CD4-positive, alpha-beta T cell treated with Interleukin-1 beta for 1 hour (primary cell): ENCODE results near the gene TXNDC12.
"Not testable (repeated sequence)": the region's sequence is repeated elsewhere in the genome, so short reads cannot be mapped to it uniquely, and the experiment has no call there.

Experiments
- DNase-seq, 2 donors: peaks; one replicate each; pipeline ENCODE4 v3.0.0-alpha.2; 2020 to 2022

The TXNDC12 gene

GRCh38 chr1:52055066-52055865 is at the start of gene TXNDC12:
TSS of gene TXNDC12 (minus strand) at chr1:52055191. CDS start at chr1:52055096, 95 bp downstream.
- DNase-seq, result peak; percentile 61 to 64

GRCh38 chr1:52102336-52103013 is 47.5 kb upstream of the TXNDC12 start:
- no peak for DNase-seq

GRCh38 chr1:52098139-52098871 is 43.3 kb upstream of the TXNDC12 start:
- no peak for DNase-seq

GRCh38 chr1:52096216-52096615 is 41.2 kb upstream of the TXNDC12 start:
- no peak for DNase-seq

- not testable (repeated sequence) for DNase-seq
These were observed 39.3 kb upstream of the TXNDC12 start for GRCh38 chr1:52094300-52094699.

GRCh38 chr1:52087892-52088291 is 32.9 kb upstream of the TXNDC12 start:
- not testable (repeated sequence) for DNase-seq

- DNase-seq, result no peak
These were observed 25.0 kb upstream of the TXNDC12 start for GRCh38 chr1:52080014-52080415.

GRCh38 chr1:52077277-52077676 is 22.3 kb upstream of the TXNDC12 start:
- not testable (repeated sequence) for DNase-seq

- DNase-seq, result no peak
These were observed 17.3 kb upstream of the TXNDC12 start for GRCh38 chr1:52072291-52072690.

GRCh38 chr1:52070704-52071103 is 15.7 kb upstream of the TXNDC12 start:
- DNase-seq, result no peak

GRCh38 chr1:52063192-52063591 is 8.2 kb upstream of the TXNDC12 start:
- no peak for DNase-seq

- no peak for DNase-seq
These were observed 5.8 kb upstream of the TXNDC12 start for GRCh38 chr1:52060822-52061221.

- no peak for DNase-seq
These were observed 4.9 kb upstream of the TXNDC12 start for GRCh38 chr1:52059888-52060287.

- no peak for DNase-seq
These were observed 4.3 kb upstream of the TXNDC12 start for GRCh38 chr1:52059321-52059720.

- DNase-seq, result no peak
These were observed 3.0 kb upstream of the TXNDC12 start for GRCh38 chr1:52057876-52058415.

- DNase-seq, result no peak
These were observed 2.3 kb upstream of the TXNDC12 start for GRCh38 chr1:52057255-52057654.

GRCh38 chr1:52056937-52057231 is 1.9 kb upstream of the TXNDC12 start:
- no peak for DNase-seq

GRCh38 chr1:52056163-52056936 is 1.4 kb upstream of the TXNDC12 start, which contains the start of gene BTF3L4:
TSS of gene BTF3L4 (plus strand) at chr1:52056295. CDS start at chr1:52059848, 3,553 bp downstream.
- peak; percentile 91 for DNase-seq

- DNase-seq, result no peak
These were observed 823 bp upstream of the TXNDC12 start for GRCh38 chr1:52055866-52056162.

GRCh38 chr1:52054496-52055065 is 410 bp downstream of the TXNDC12 start:
- no peak for DNase-seq

GRCh38 chr1:52053862-52054261 is 1.1 kb downstream of the TXNDC12 start:
- DNase-seq, result no peak

GRCh38 chr1:52049337-52049736 is 5.7 kb downstream of the TXNDC12 start:
- not testable (repeated sequence) for DNase-seq
